ENCODE measurements around the gene SPACA7.

SPACA7 gene

DNA sequence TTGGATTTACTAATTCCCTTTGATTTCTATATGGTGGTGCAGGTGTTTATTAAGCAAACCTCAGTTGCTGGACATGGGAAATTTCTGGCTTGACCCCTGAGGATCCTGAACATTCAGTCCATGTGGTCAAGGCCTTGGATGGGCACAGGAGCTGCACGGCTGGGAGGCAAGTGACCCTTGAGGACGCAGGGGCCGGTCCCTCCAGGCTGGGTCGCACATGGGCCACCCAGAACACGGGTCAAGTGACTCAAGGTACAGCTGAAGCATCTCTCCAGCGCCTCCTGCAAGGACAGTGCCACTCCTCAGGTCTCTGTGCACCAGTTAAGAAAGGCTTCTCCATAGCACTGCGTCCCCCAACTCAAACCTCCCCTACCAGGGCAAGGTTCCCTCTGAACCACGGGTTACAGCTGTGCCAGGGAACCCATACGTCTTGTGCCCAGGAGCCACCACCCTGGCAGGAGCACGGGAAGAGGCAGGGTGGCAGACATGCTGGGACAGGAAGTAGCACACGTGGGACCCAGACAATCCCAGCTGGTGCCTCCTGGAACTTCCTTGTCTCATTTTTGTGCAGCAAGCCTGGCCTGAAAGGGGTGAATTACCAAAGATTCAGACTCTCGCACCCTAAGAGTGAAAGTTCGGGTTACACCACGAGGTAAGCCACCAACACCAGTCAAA lies 93.1 kb downstream of the SPACA7 start:
- DNase-seq, result no peak

DNA sequence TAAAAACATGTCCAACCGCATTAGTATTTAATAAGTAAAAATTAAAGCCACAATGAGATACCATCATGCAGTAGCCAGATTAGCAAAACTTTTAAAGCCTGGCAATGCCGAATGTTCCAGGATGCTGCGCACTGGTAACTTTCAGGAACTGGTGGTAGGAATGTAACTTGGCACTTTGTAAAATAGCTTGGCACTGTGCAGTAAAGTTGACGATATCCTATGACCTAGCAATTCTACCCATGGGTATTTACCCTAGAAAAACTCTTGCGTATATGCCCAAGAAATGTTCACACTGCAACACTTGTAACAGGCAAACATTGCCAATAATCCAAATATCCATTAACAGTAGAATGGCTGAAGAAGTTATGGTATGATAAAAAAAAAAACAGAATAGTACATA lies 97.7 kb downstream of the SPACA7 start:
- DNase-seq, result no peak

DNA sequence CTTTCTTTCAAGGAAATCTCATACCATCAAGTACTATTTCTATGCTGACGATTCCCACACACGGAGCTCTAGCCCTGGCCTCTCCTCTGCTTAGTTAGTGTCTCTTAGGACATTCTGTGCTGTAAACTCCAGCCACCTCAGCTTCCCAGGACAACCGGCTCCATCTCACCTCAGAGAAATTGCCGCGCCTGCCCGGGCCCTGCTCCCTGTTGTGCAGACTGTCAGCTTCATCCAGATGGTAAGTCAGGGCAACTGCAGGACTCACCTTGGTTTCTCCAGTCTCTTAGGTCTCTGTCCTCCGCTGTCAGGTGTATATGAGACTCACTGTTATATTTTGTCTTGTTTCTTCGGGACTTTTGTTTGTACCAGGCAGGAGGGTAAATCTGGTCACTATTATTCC lies 98.7 kb downstream of the SPACA7 start:
- DNase-seq, result no peak

DNA sequence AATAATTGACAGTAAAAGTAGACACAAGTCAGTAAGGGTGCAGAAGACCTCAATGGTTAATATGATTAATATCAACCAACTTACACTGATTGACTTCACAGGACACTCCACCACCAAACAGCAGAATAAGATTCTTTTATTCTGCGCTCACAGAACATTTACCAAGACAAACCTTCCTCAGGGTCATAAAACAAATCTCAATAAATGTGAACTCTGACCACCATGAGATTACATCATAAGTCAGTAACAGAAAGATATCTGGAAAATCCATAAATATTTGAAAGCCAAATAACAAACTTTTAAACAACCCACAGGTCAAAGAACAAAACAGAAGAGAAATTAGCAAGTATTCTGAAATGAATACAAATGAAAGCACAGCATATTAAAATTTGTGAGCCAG lies 99.7 kb downstream of the SPACA7 start:
- no peak for DNase-seq

DNA sequence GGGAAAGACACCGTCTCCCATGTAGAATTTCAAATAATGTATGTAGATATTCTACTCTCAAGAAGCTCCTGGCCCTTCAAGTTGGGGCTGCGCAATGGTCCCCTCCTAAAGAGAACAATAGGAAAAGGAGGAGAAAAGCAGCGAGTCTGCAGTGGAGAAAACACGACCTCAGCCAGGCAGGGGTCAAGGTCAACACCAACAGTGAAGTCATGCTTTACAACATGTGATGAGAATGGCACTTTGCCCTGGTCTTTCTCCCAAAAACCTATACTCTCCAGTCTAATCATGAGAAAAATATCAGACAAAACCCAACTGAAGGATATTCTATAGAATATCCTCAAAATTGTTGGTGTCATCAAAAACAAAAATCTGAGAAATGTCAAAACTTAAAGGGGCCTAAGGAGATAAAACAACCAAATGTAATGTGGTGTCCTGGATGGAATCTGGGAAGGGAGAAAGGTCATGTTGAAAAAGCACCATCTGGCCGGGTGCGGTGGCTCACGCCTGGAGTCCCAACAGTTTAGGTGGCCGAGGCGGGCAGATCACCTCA lies 101.0 kb downstream of the SPACA7 start:
- no peak for DNase-seq

DNA sequence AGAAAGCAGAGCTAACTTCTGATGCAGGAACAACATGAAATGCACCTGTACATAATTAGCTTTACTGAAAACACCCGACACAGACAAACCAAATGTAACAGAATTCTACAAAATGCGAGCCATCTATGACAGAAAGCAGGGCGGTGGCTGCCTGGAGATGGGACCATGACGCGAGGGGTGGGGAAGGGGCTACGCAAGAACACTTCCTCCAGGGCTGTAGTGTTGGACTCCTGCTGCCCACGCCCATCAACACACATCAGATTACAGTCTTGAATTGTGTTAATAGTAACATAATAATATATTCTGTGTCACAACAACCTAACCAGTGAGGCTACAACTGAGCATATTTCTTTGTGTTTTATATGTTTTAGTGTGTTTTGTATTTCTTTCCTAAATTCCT lies 103.2 kb downstream of the SPACA7 start:
- no peak for DNase-seq

DNA sequence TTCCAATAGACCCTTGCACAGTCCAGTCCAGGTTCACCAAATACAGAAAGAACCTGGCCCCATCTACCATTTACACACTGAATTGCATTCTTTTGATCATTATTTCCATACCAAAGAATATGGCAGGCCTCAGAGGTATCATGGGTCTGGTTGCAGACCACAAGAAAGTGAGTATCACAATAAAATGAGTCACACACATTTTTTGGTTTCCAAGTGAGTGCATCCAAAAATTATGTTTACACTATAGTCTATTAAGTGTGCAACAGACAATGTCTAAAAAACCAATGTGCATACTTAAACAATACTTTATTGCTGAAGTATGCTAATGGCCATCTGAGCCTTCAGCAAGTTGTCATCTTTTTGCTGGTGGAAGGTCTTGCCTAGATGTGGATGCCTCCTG lies 105.3 kb downstream of the SPACA7 start:
- no peak for DNase-seq

DNA sequence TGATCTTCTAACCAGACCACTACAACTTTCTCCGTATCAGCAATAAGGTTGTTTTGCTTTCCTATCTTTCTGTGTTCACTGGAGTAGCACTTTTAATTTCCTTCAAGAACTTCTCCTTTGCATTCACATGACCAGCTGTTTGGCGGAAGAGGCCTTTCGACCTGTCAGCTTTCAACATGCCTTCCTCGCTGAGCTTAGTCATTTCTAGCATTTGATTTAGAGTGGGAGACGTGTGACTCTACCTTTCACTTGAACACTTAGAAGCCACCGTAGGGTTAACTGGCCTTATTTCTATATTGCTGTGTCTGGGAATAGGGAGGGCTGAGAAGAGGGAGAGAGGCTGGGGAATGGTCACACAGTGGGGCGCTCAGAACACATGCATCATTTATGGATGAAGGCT lies 107.1 kb downstream of the SPACA7 start:
- no peak for DNase-seq

Measured in CD4-positive, alpha-beta T cell treated with Interleukin-17A for 1 hour (primary cell).